Stimulated activated CD4-positive, alpha-beta T cell treated with anti-CD3 and anti-CD28 coated beads, Interleukin-4, amount 100 ng/mL, for 24 hours (primary cell): ENCODE measurements around the gene OR6M1.

Experiments used
- DNase-seq: peaks from one replicate; pipeline ENCODE4 v3.0.0-alpha.2; 2020

OR6M1 gene

DNA sequence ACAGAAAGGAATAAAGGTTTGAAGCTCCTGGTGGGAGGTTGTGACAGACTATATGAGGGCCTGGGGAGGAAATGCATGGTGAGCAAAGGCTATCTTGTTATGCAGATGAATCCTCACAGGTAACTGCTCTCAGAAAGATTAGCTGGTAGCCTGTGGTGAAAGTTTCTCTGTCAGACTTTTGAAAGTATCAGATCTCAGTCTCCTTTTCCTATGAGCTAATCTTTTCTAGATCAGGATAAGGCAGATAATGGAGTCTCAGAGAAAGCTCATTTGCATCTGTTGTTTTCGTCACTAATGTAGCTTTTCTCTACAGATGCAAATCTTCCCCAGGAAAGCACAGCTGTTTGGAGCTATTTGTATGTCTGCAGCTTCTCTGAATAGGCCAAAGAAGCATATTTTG is 30.9 kb downstream of the OR6M1 start:
- DNase-seq = no peak

GRCh38 chr11:123773959-123774358 is 32.2 kb downstream of the OR6M1 start:
- no peak for DNase-seq

GRCh38 chr11:123773026-123773425 is 33.1 kb downstream of the OR6M1 start:
- DNase-seq = no peak

DNA sequence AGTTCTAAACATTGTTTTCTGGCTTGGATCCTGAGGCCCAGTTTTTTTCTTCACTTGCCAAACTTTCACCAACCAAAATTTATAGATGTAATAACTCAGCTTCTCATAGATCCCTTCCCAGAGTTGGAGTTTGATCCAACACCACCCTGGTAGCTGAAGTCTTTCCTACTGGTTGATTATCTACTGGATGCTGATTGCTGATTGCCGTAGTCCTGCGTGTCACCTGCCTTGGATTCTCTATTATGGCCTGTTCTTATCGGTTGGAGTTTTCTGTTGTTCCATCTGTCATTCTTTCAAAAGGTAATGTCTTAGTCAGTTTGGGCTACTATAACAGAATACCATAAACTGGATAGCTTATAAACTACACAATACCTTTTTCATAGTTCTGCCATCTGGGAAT is 34.5 kb downstream of the OR6M1 start:
- DNase-seq = no peak

DNA sequence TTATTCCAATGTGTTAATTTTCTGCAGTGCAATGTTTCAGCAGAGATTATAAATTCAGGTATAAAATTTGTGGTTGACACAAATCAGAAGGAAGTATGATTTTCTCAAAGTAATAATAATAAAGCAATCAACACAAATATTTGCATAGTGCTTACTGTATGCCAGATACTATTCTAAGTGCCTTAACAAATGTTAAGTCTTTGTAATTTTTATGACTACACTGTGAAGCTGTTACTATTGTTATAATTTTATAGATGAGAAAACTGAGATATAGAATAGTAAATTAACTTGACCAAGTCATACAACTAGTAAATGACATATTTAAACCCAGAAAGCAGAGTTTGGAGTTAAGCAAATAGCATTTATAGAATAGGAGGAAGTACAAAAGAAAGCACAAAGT is 35.4 kb downstream of the OR6M1 start:
- no peak for DNase-seq

DNA sequence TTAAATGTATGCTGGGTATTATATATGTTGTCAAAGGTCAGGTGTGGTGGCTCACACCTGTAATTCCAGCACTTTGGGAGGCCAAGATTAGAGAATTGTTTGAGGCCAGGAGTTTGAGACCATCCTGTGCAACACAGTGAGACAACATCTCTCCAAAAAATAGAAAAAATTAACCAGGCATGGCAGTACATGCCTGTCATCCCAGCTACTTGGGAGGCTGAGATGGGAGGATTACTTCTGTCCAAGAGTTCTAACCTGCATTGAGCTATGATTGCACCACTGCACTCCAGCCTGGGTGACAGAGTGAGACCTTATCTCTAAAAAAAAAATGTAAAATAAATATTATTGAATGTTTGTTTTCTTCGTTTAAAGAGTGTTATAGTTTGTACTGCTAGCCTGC is 40.5 kb downstream of the OR6M1 start:
- DNase-seq = no peak

- DNase-seq = no peak
These were observed 43.7 kb downstream of the OR6M1 start for GRCh38 chr11:123762422-123762821.

DNA sequence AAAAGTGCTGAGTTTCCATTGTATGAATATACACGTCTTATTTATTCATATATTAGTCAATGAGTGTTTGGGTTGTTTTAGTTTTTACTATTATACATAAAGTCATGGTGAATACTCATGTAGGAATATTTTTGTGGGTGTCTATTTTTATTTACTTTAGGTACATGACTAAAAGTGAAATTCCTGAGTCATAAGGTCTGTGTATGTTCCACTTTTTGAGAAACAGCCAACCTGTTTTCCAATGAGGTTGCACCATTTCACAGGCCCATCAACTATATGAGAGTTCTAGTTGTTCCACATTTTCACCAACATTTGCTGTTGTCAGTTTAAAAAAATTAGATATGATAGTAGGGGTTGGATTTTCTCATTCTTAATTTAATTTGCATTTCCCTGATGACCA is 45.3 kb downstream of the OR6M1 start:
- no peak for DNase-seq

DNA sequence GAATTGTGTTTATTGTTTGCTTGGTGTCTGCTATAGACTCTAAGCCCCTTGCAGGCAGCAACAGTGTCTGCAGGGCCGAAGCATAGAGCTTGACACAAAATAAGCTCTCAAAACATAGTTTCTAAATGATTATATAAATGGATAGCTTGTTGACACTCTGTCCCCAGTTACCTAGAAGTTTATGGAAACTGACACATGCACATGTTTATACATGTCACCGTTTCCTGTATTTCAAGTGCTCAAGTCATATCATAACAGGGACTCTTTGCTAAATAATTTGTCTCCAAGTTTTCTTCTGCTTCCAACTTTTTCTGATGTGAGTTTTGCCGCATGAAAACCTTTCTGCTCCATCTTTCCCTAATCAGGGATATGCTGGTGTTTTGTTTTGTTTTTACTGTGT is 48.2 kb downstream of the OR6M1 start:
- no peak for DNase-seq

GRCh38 chr11:123755813-123756212 is 50.3 kb downstream of the OR6M1 start:
- DNase-seq = no peak
